Uterus (tissue), 4 donors: Measurements from ENCODE around the gene MTHFD1. TPM values are rescaled to one million over a fixed set of nuclear protein-coding genes. Genes with fewer than 3 reads are reported as not detected.

Source experiments
- DNase-seq, 2 donors: peaks; one replicate each; pipeline ENCODE4 v3.0.0-alpha.2; 2019 to 2020
- H3K27ac ChIP-seq, 2 donors: fragments of 200-600 bp; sonication (generic); 1 replicate in 1 of 2; 2 replicates in 1 of 2; pipeline ENCODE4 v1.5.1; 2016 to 2018
- H3K27me3 ChIP-seq, 2 donors: fragments of 200-600 bp; sonication (generic); one replicate each; pipeline ENCODE4 v1.5.1; 2018 to 2019; ENCODE audit warnings: control low read depth in 1 of 2
- H3K36me3 ChIP-seq, 2 donors: fragments of 200-600 bp; sonication (generic); one replicate each; pipeline ENCODE4 v1.5.1; 2019; ENCODE audit warnings: control low read depth in 1 of 2
- H3K4me1 ChIP-seq, 2 donors: fragments of 200-600 bp; sonication (generic); one replicate each; pipeline ENCODE4 v1.5.1; 2018 to 2019; ENCODE audit warnings: control low read depth in 1 of 2
- H3K4me3 ChIP-seq, 2 donors: fragments of 200-600 bp; sonication (generic); 1 replicate in 1 of 2; 2 replicates in 1 of 2; pipeline ENCODE4 v1.5.1; 2018 to 2019; ENCODE audit warnings: mild to moderate bottlenecking in 1 of 2
- H3K9me3 ChIP-seq, 2 donors: fragments of 200-600 bp; sonication (generic); one replicate each; pipeline ENCODE4 v1.5.1; 2019; ENCODE audit warnings: control low read depth in 1 of 2
- POLR2A ChIP-seq, 2 donors: fragments of 450-650 bp; IDR thresholded peaks; one replicate each; pipeline ENCODE4 v1.6.1; 2016; ENCODE audit warnings: antibody characterized with exemption in 2 of 2, mild to moderate bottlenecking in 1 of 2, moderate library complexity in 1 of 2
- intact Hi-C: fragments of 100-400 bp; cut with DNase I; formaldehyde crosslinking; loops from one replicate; pipeline ENCODE4 v1.15.1; 2023; ENCODE audit warnings: low total_unique reads
- total RNA-seq, 4 donors: library from RNA; depleted of rRNA in 3 of 4; stranded (reverse); fragments of >200 nt in 3 of 4; gene quantifications; one replicate each; pipeline versions ENCODE4 v1.1.0 to v1.2.4, GENCODE V29; 2014 to 2023
- TF ChIP-seq, protein P1 (sequence below), 4 experiments: fragments of 200-600 bp in 2 of 4; fragments of 450-650 bp in 2 of 4; sonication (generic) in 2 of 4; IDR thresholded peaks; one replicate each; pipeline ENCODE4 v1.5.1; 2016 to 2019; ENCODE audit warnings: antibody characterized with exemption in 4 of 4, mild to moderate bottlenecking in 2 of 4, moderate library complexity in 1 of 4
- donor health status: DM: yes; HTN: yes; CAD: no.

MTHFD1 gene
- total RNA-seq, 4 donors from 2014 or later: 13.5 to 145 (median 50.0) TPM

GRCh38 chr14:64493455-64493854 is 105.3 kb downstream of the MTHFD1 start:
- Histone ChIP-seq H3K36me3 (no peaks in the 10 kb centered on the region), H3K27ac (no peak overlapping the region), H3K4me1 (no peaks in the 10 kb centered on the region), H3K9me3 (no peaks in the 10 kb centered on the region), H3K4me3 (no peak overlapping the region), H3K27me3 (no peaks in the 10 kb centered on the region)
- no peak for DNase-seq
- no peak for TF ChIP-seq POLR2A (IDR thresholded peaks at IDR 0.05)
- TF ChIP-seq, protein P1, sequence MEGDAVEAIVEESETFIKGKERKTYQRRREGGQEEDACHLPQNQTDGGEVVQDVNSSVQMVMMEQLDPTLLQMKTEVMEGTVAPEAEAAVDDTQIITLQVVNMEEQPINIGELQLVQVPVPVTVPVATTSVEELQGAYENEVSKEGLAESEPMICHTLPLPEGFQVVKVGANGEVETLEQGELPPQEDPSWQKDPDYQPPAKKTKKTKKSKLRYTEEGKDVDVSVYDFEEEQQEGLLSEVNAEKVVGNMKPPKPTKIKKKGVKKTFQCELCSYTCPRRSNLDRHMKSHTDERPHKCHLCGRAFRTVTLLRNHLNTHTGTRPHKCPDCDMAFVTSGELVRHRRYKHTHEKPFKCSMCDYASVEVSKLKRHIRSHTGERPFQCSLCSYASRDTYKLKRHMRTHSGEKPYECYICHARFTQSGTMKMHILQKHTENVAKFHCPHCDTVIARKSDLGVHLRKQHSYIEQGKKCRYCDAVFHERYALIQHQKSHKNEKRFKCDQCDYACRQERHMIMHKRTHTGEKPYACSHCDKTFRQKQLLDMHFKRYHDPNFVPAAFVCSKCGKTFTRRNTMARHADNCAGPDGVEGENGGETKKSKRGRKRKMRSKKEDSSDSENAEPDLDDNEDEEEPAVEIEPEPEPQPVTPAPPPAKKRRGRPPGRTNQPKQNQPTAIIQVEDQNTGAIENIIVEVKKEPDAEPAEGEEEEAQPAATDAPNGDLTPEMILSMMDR (IDR thresholded peaks at IDR 0.05): no peak
- intact Hi-C loops: no loop called here

- intact Hi-C loops: no loop called here
- H3K9me3 ChIP-seq: no peaks in the 10 kb centered on the region
- no peak overlapping the region for H3K4me3 ChIP-seq
- TF ChIP-seq POLR2A (IDR thresholded peaks at IDR 0.05): no peak
- TF ChIP-seq, protein P1 (IDR thresholded peaks at IDR 0.05): no peak
- H3K27ac ChIP-seq: no peak overlapping the region
- H3K36me3 ChIP-seq: no peaks in the 10 kb centered on the region
- no peak for DNase-seq
- peaks cover 0 to 4% of the 10 kb centered on the region in 2 donors for H3K4me1 ChIP-seq
- no peaks in the 10 kb centered on the region for H3K27me3 ChIP-seq
Observed at GRCh38 chr14:64495252-64495651, 107.1 kb downstream of the MTHFD1 start.

DNA sequence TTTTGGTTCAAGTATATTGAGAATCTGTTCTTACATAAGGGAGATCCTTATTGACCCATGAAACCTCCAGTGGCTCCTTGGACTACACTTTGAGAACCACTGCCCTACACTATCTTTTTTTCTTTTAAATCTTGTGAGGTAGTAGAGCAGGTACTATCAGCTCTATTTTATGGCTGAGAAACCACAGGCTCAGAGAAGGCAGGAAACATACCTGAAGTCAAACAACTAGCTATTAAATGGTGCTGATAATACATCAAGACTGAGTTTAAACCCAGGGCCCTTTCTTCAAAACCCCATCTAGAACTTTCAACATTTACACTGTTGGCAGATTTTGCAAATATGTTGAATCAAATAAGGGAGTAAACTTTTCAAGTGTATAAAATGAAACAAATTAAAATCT is 108.6 kb downstream of the MTHFD1 start:
- Histone ChIP-seq H3K9me3 (no peaks in the 10 kb centered on the region), H3K36me3 (no peaks in the 10 kb centered on the region), H3K4me3 (no peak overlapping the region), H3K27ac (no peak overlapping the region), H3K4me1 (peaks cover 2 to 12% of the 10 kb centered on the region in 2 donors), H3K27me3 (no peaks in the 10 kb centered on the region)
- DNase-seq: no peak
- no peak for TF ChIP-seq POLR2A (IDR thresholded peaks at IDR 0.05)
- TF ChIP-seq, protein P1 (IDR thresholded peaks at IDR 0.05): no peak
- intact Hi-C loops: no loop called here

- intact Hi-C loops: no loop called here
- Histone ChIP-seq H3K27me3 (no peaks in the 10 kb centered on the region), H3K36me3 (no peaks in the 10 kb centered on the region), H3K9me3 (no peaks in the 10 kb centered on the region), H3K4me1 (peaks cover 6 to 12% of the 10 kb centered on the region in 2 donors), H3K4me3 (no peak overlapping the region), H3K27ac (no peak overlapping the region)
- TF ChIP-seq POLR2A (IDR thresholded peaks at IDR 0.05): no peak
- TF ChIP-seq, protein P1 (IDR thresholded peaks at IDR 0.05): no peak
- no peak for DNase-seq
Observed at GRCh38 chr14:64500088-64500487, 111.9 kb downstream of the MTHFD1 start.

DNA sequence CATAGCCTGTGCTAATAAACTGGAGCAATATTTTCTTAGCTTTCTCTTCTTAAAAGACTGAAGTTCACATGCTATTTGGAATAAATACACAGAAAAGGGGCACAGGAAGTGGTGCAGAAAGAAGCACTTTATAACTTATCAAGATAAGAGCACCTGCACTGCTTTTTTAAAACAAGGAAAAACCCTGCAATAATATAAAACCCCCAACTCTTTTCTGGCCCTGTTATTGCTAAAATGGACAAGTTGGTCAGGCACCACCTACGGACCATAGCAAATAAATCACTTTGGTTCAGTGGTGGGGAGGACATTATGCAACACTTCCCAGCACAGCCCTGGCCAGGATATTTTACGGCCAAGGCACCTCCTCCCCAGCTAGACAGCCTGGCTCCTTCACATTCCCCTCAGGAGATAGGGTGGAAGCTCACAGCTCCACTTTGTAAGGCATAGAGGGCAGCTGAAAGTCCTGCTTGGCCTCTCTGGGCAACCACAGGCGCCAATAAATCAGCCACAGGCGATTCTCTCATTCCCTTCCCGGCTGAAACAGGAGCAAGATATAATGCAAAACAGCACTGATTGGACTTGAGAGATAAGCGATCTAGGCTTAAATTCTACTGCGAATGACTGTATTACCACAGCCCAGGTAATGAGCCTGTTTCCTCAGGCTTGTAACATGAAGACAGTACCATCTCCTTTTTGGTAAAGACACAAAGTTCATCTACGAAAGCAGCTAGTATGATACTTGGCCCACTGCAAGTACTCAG is 113.4 kb downstream of the MTHFD1 start:
- intact Hi-C loops: no loop called here
- Histone ChIP-seq H3K9me3 (no peaks in the 10 kb centered on the region), H3K27ac (peak overlapping the region; percentile 97 to 99), H3K36me3 (no peaks in the 10 kb centered on the region), H3K4me3 (peak overlapping the region; percentile 12 to 97), H3K4me1 (peaks cover 6 to 12% of the 10 kb centered on the region in 2 donors), H3K27me3 (no peaks in the 10 kb centered on the region)
- peak; percentile 78 to 86 for DNase-seq
- TF ChIP-seq, protein P1 (IDR thresholded peaks at IDR 0.05): peak in 1 of 4 experiments; percentile 6
- TF ChIP-seq POLR2A (IDR thresholded peaks at IDR 0.05): peak; percentile 39 to 45
